Ishikawa (cell line): ENCODE data around the gene GPRASP3.

ENCODE experiments used
- TAF1 ChIP-seq: IDR thresholded peaks from 2 replicates; pipeline ENCODE4 v1.6.1; 2012; ENCODE audit warnings: low read depth, mild to moderate bottlenecking
- TEAD4 ChIP-seq: IDR thresholded peaks from 2 replicates; pipeline ENCODE4 v1.6.1; 2012

- TF ChIP-seq TAF1: no peak
- TF ChIP-seq TEAD4: no peak
Measured at GRCh38 chrX:102714994-102715393, 5.5 kb upstream of the GPRASP3 start.
